Nephron (organoid): Measurements from ENCODE around the gene ETNK2.
A peak's percentile ranks its signal among the peaks of the same experiment; 100 is the strongest.

Source experiments
- H3K27ac Mint-ChIP-seq, 3 experiments: 2 replicates each; pipeline ENCODE4 v1.8.0; 2020; ENCODE audit warnings: mixed read lengths in 3 of 3, mild to moderate bottlenecking in 2 of 3, moderate library complexity in 1 of 3
- H3K27me3 Mint-ChIP-seq: 2 replicates; pipeline ENCODE4 v1.8.0; 2021; ENCODE audit warnings: low read depth, mild to moderate bottlenecking, moderate library complexity, mixed read lengths
- H3K36me3 Mint-ChIP-seq: 2 replicates; pipeline ENCODE4 v1.8.0; 2020; ENCODE audit warnings: low read depth, mixed read lengths
- H3K4me1 Mint-ChIP-seq: 2 replicates; pipeline ENCODE4 v1.8.0; 2020; ENCODE audit warnings: mixed read lengths
- H3K4me3 Mint-ChIP-seq, 3 experiments: 2 replicates each; pipeline ENCODE4 v1.8.0; 2020; ENCODE audit warnings: mild to moderate bottlenecking in 3 of 3, mixed read lengths in 3 of 3, moderate library complexity in 2 of 3
- H3K9me3 Mint-ChIP-seq: 2 replicates; pipeline ENCODE4 v1.8.0; 2020; ENCODE audit warnings: mixed read lengths
- TF ChIP-seq, protein P1 (sequence below), 3 experiments: fragments of 200-600 bp; sonication (generic); IDR thresholded peaks; one replicate each; pipeline ENCODE4 v1.5.0; 2021; ENCODE audit warnings: antibody characterized with exemption in 3 of 3; ENCODE audit not compliant: unreplicated experiment in 3 of 3

The ETNK2 gene

DNA sequence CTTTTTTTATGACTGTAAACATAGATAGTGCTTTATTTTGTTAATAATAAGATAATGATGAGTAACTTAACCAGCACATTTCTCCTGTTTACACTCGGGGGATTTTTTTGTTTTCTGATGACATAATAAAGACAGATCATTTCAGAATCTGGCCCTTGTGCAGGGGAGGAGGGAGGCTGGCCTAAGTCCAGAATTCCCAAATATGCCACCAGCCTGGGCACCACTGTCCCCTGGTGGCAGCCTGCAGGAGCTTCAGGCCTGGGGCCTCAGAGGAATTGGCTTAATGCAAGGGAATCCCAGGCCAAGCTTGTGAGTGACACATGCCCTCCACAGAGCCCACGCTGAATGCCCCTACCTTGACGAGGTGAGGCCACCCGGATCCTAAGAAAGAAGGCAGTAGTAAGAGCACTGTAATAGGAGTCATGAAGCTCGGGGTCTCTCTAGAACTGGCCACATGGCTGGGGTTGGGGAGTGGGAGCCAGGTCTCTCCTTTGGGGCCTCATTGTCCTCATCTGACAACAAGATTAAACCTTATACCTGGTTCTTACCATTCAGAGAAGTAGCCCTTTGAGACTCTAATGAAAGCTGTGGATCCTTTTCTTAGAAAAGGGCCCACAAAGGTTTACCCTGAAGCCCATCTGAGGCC lies 24.1 kb downstream of the ETNK2 start:
- no peaks in the 10 kb centered on the region for H3K27me3 Mint-ChIP-seq
- peaks cover 26% of the 10 kb centered on the region for H3K36me3 Mint-ChIP-seq
- no peaks in the 10 kb centered on the region for H3K9me3 Mint-ChIP-seq
- TF ChIP-seq, protein P1, sequence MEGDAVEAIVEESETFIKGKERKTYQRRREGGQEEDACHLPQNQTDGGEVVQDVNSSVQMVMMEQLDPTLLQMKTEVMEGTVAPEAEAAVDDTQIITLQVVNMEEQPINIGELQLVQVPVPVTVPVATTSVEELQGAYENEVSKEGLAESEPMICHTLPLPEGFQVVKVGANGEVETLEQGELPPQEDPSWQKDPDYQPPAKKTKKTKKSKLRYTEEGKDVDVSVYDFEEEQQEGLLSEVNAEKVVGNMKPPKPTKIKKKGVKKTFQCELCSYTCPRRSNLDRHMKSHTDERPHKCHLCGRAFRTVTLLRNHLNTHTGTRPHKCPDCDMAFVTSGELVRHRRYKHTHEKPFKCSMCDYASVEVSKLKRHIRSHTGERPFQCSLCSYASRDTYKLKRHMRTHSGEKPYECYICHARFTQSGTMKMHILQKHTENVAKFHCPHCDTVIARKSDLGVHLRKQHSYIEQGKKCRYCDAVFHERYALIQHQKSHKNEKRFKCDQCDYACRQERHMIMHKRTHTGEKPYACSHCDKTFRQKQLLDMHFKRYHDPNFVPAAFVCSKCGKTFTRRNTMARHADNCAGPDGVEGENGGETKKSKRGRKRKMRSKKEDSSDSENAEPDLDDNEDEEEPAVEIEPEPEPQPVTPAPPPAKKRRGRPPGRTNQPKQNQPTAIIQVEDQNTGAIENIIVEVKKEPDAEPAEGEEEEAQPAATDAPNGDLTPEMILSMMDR (IDR thresholded peaks at IDR 0.05; ENCODE audit: unreplicated experiment in 3 of 3) = peak; percentile 91 to 96 (median 93)
- H3K4me1 Mint-ChIP-seq = peaks cover 46% of the 10 kb centered on the region
- H3K4me3 Mint-ChIP-seq = peak overlapping the region in 2 of 3 experiments; percentile 8 to 11
- peak overlapping the region; percentile 7 to 72 (median 49) for H3K27ac Mint-ChIP-seq

- Mint-ChIP-seq H3K27me3 (no peaks in the 10 kb centered on the region), H3K36me3 (peaks cover 32% of the 10 kb centered on the region), H3K4me1 (peaks cover 46% of the 10 kb centered on the region), H3K27ac (peak overlapping the region; percentile 49 to 77 (median 72)), H3K9me3 (no peaks in the 10 kb centered on the region), H3K4me3 (no peak overlapping the region)
- TF ChIP-seq, protein P1 (IDR thresholded peaks at IDR 0.05; ENCODE audit: unreplicated experiment in 3 of 3) = no peak
Measured at GRCh38 chr1:204126956-204127355, 24.9 kb downstream of the ETNK2 start.

- H3K36me3 Mint-ChIP-seq = peaks cover 31% of the 10 kb centered on the region
- H3K27ac Mint-ChIP-seq = peak overlapping the region; percentile 49 to 77 (median 72)
- H3K4me3 Mint-ChIP-seq = no peak overlapping the region
- H3K9me3 Mint-ChIP-seq = no peaks in the 10 kb centered on the region
- peaks cover 44% of the 10 kb centered on the region for H3K4me1 Mint-ChIP-seq
- TF ChIP-seq, protein P1 (IDR thresholded peaks at IDR 0.05; ENCODE audit: unreplicated experiment in 3 of 3) = no peak
- no peaks in the 10 kb centered on the region for H3K27me3 Mint-ChIP-seq
Measured at GRCh38 chr1:204126386-204126785, 25.5 kb downstream of the ETNK2 start.

DNA sequence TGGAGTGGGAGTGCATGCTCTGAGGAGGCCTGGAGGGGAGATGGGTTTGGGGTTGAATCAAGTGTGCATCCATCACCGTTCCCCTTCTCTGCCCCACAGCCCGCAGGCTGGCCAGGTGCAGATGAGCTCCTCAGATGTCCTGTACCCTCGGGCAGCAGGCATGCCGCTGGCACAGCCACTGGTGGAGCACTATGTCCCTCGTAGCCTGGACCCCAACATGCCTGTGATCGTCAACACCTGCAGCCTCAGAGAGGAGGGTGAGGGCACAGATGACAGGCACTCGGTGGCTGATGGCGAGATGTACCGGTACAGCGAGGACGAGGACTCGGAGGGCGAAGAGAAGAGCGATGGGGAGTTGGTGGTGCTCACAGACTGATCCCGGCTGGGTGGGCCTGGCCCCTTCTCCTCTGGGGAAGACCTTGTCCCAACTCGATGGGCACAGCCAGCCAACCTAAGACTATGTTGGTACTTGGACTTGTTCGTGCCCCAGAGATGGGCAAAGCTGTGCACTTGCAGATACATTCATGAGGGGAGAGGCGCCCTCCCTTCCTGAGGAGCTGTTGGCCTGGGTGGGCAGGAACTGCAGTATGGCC lies 26.0 kb downstream of the ETNK2 start:
- Mint-ChIP-seq H3K27ac (no peak overlapping the region), H3K9me3 (no peaks in the 10 kb centered on the region), H3K4me1 (peaks cover 38% of the 10 kb centered on the region), H3K4me3 (no peak overlapping the region), H3K27me3 (no peaks in the 10 kb centered on the region), H3K36me3 (peaks cover 30% of the 10 kb centered on the region)
- TF ChIP-seq, protein P1 (IDR thresholded peaks at IDR 0.05; ENCODE audit: unreplicated experiment in 3 of 3) = no peak

DNA sequence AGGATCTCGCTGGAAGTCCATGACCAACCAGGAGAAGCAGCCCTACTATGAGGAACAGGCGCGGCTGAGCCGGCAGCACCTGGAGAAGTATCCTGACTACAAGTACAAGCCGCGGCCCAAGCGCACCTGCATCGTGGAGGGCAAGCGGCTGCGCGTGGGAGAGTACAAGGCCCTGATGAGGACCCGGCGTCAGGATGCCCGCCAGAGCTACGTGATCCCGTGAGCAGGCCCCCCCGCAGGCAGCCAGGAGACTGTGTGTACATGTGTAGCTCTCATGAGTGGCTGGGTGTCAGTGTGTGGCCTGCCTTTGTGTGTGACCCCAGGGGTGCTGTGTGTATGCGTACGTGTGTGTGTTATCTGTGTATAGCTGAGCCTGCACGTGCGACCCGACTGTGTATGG lies 27.2 kb downstream of the ETNK2 start:
- Mint-ChIP-seq H3K4me1 (peaks cover 33% of the 10 kb centered on the region), H3K27ac (peak overlapping the region in 1 of 3 experiments; percentile 6), H3K9me3 (no peaks in the 10 kb centered on the region), H3K4me3 (no peak overlapping the region), H3K27me3 (no peaks in the 10 kb centered on the region), H3K36me3 (peaks cover 33% of the 10 kb centered on the region)
- TF ChIP-seq, protein P1 (IDR thresholded peaks at IDR 0.05; ENCODE audit: unreplicated experiment in 3 of 3) = no peak

- H3K9me3 Mint-ChIP-seq = no peaks in the 10 kb centered on the region
- peaks cover 21% of the 10 kb centered on the region for H3K4me1 Mint-ChIP-seq
- no peak overlapping the region for H3K27ac Mint-ChIP-seq
- H3K36me3 Mint-ChIP-seq = peaks cover 45% of the 10 kb centered on the region
- no peak overlapping the region for H3K4me3 Mint-ChIP-seq
- no peaks in the 10 kb centered on the region for H3K27me3 Mint-ChIP-seq
- TF ChIP-seq, protein P1 (IDR thresholded peaks at IDR 0.05; ENCODE audit: unreplicated experiment in 3 of 3) = no peak
Measured at GRCh38 chr1:204123376-204123775, 28.5 kb downstream of the ETNK2 start.
